ENCODE measurements around the gene TALDO1.

TALDO1 gene

GRCh38 chr11:788009-788640, 40.9 kb downstream of the TALDO1 start:
- DNase-seq (ENCODE audit: low spot score) = no peak

- DNase-seq (ENCODE audit: low spot score) = no peak
Observed at GRCh38 chr11:788953-789940, 42.0 kb downstream of the TALDO1 start.

GRCh38 chr11:789943-790342, 42.7 kb downstream of the TALDO1 start, which contains the start of gene CEND1:
CEND1 (minus strand) TSS chr11:790090; CDS start chr11:788576, 1,514 bp downstream.
- peak; percentile 70 for DNase-seq (ENCODE audit: low spot score)

GRCh38 chr11:790721-791564, 43.7 kb downstream of the TALDO1 start:
- DNase-seq (ENCODE audit: low spot score) = no peak

- no peak for DNase-seq (ENCODE audit: low spot score)
Observed at GRCh38 chr11:791658-792534, 44.6 kb downstream of the TALDO1 start.

- DNase-seq (ENCODE audit: low spot score) = no peak
Observed at GRCh38 chr11:792535-792821, 45.2 kb downstream of the TALDO1 start.

- DNase-seq (ENCODE audit: low spot score) = no peak
Observed at GRCh38 chr11:792873-793272, 45.6 kb downstream of the TALDO1 start.

GRCh38 chr11:793556-793955, 46.3 kb downstream of the TALDO1 start:
- DNase-seq (ENCODE audit: low spot score) = no peak

GRCh38 chr11:794013-794765, 46.9 kb downstream of the TALDO1 start:
- no peak for DNase-seq (ENCODE audit: low spot score)

GRCh38 chr11:794766-795633, 47.7 kb downstream of the TALDO1 start:
- DNase-seq (ENCODE audit: low spot score) = no peak

GRCh38 chr11:795634-796564, 48.6 kb downstream of the TALDO1 start:
- DNase-seq (ENCODE audit: low spot score) = no peak

- DNase-seq (ENCODE audit: low spot score) = no peak
Observed at GRCh38 chr11:796565-797295, 49.5 kb downstream of the TALDO1 start.

- peak; percentile 60 for DNase-seq (ENCODE audit: low spot score)
Observed at GRCh38 chr11:797296-798092, 50.2 kb downstream of the TALDO1 start.

GRCh38 chr11:798093-798713, 50.9 kb downstream of the TALDO1 start, which contains the start of gene SLC25A22:
SLC25A22 (minus strand) TSS chr11:798281; CDS start chr11:795006, 3,275 bp downstream.
- peak; percentile 69 for DNase-seq (ENCODE audit: low spot score)

- DNase-seq (ENCODE audit: low spot score) = no peak
Observed at GRCh38 chr11:799641-800316, 52.5 kb downstream of the TALDO1 start.

- DNase-seq (ENCODE audit: low spot score) = no peak
Observed at GRCh38 chr11:800473-800872, 53.2 kb downstream of the TALDO1 start.
